GM12865 (cell line): ENCODE results near the gene ACTL7A.

Experiments used
- DNase-seq: peaks from one replicate; pipeline ENCODE4 v3.0.0; 2010; ENCODE audit warnings: low read depth
- H3K4me3 ChIP-seq: 2 replicates; pipeline ENCODE4 v1.5.1; 2011; ENCODE audit warnings: mild to moderate bottlenecking, low read depth, low read length, control low read depth
- CTCF ChIP-seq: IDR thresholded peaks from 2 replicates; pipeline ENCODE4 v1.5.1; 2011; ENCODE audit warnings: low read length, control low read depth, low read depth, inconsistent platforms; ENCODE audit not compliant: insufficient read depth; ENCODE audit errors: missing control alignments

Gene ACTL7A

GRCh38 chr9:108900176-108900575, 38.1 kb downstream of the ACTL7A start:
- no peak overlapping the region for H3K4me3 ChIP-seq
- no peak for TF ChIP-seq CTCF
- DNase-seq = no peak

- H3K4me3 ChIP-seq = no peak overlapping the region
- no peak for TF ChIP-seq CTCF
- DNase-seq = no peak
Measured at GRCh38 chr9:108903420-108904103, 41.5 kb downstream of the ACTL7A start.

- no peak overlapping the region for H3K4me3 ChIP-seq
- no peak for DNase-seq
- no peak for TF ChIP-seq CTCF
Measured at GRCh38 chr9:108904161-108904560, 42.1 kb downstream of the ACTL7A start.

GRCh38 chr9:108905494-108905893, 43.4 kb downstream of the ACTL7A start:
- DNase-seq = no peak
- TF ChIP-seq CTCF = no peak
- no peak overlapping the region for H3K4me3 ChIP-seq

GRCh38 chr9:108910402-108910801, 48.3 kb downstream of the ACTL7A start:
- TF ChIP-seq CTCF = no peak
- H3K4me3 ChIP-seq = no peak overlapping the region
- DNase-seq = no peak

- no peak for DNase-seq
- TF ChIP-seq CTCF = no peak
- no peak overlapping the region for H3K4me3 ChIP-seq
Measured at GRCh38 chr9:108910914-108911313, 48.8 kb downstream of the ACTL7A start.

GRCh38 chr9:108911820-108912219, 49.8 kb downstream of the ACTL7A start:
- no peak for TF ChIP-seq CTCF
- no peak for DNase-seq

More at GRCh38 chr9:108911820-108912219, 49.8 kb downstream of the ACTL7A start:
- H3K4me3 ChIP-seq = no peak overlapping the region
